Measurements from ENCODE around the gene SPATA6.
"Not testable (repeated sequence)": the region's sequence is repeated elsewhere in the genome, so short reads cannot be mapped to it uniquely, and the experiment has no call there.

The SPATA6 gene

GRCh38 chr1:48294656-48295055 lies 177.3 kb downstream of the SPATA6 start:
- Histone ChIP-seq H3K9me3 (ENCODE audit: control insufficient read depth, insufficient read depth, low read depth, low read length) (no peaks in the 10 kb centered on the region), H3K27ac (ENCODE audit: extremely low read depth, low read depth, low read length) (no peak overlapping the region), H3K4me1 (ENCODE audit: control insufficient read depth, insufficient read depth, low read length) (no peaks in the 10 kb centered on the region), H3K4me3 (ENCODE audit: low read depth, low read length) (no peak overlapping the region), H3K36me3 (ENCODE audit: control insufficient read depth in 2 of 2, insufficient read depth in 1 of 2, low read length in 2 of 2) (no peaks in the 10 kb centered on the region)
- no peak for TF ChIP-seq INSM2 (tag by site-specific recombination; IDR thresholded peaks at IDR 0.05)
- no peak for TF ChIP-seq HOXD13 (CRISPR knock-in tag; IDR thresholded peaks at IDR 0.05; ENCODE audit: borderline replicate concordance)
- no peak for TF ChIP-seq SETDB1 (IDR thresholded peaks at IDR 0.05; ENCODE audit: insufficient read length, low read length)
- CTCF ChIA-PET, result no interaction called here
- POLR2A ChIA-PET, result no interaction called here

- POLR2A ChIA-PET, result not testable (repeated sequence)
Measured at GRCh38 chr1:48294094-48294493, 177.9 kb downstream of the SPATA6 start.

GRCh38 chr1:48292706-48293105 lies 179.3 kb downstream of the SPATA6 start:
- H3K4me1 ChIP-seq (ENCODE audit: control insufficient read depth, insufficient read depth, low read length), result no peaks in the 10 kb centered on the region
- no peaks in the 10 kb centered on the region for H3K9me3 ChIP-seq (ENCODE audit: control insufficient read depth, insufficient read depth, low read depth, low read length)
- POLR2A ChIA-PET, result no interaction called here
- no peaks in the 10 kb centered on the region for H3K36me3 ChIP-seq (ENCODE audit: control insufficient read depth in 2 of 2, insufficient read depth in 1 of 2, low read length in 2 of 2)
- TF ChIP-seq ZSCAN23 (tag by site-specific recombination; IDR thresholded peaks at IDR 0.05), result no peak
- no peak for TF ChIP-seq ZNF362 (tag by site-specific recombination; IDR thresholded peaks at IDR 0.05)
- TF ChIP-seq EGR2 (tag by site-specific recombination; IDR thresholded peaks at IDR 0.05; ENCODE audit: low read depth), result no peak
- no peak for TF ChIP-seq ZNF155 (tag by site-specific recombination; IDR thresholded peaks at IDR 0.05)
- TF ChIP-seq ZNF645 (tag by site-specific recombination; IDR thresholded peaks at IDR 0.05), result no peak
- TF ChIP-seq ZSCAN5A (tag by site-specific recombination; IDR thresholded peaks at IDR 0.05), result no peak
- no peak for TF ChIP-seq ZFP3 (tag by site-specific recombination; IDR thresholded peaks at IDR 0.05; ENCODE audit: low read depth)
- no peak for TF ChIP-seq FEZF1 (tag by site-specific recombination; IDR thresholded peaks at IDR 0.05)
- no peak for TF ChIP-seq ZNF529 (tag by site-specific recombination; IDR thresholded peaks at IDR 0.05; ENCODE audit: insufficient replicate concordance)
- no peak overlapping the region for H3K4me3 ChIP-seq (ENCODE audit: low read depth, low read length)
- no peak overlapping the region for H3K27ac ChIP-seq (ENCODE audit: extremely low read depth, low read depth, low read length)
- CTCF ChIA-PET, result interaction anchor here (0.6 kb wide), 1 partner anchor 162 kb away, joined by 5 read pairs; no protein-coding TSS in a partner anchor

More at GRCh38 chr1:48294094-48294493, 177.9 kb downstream of the SPATA6 start:
- not testable (repeated sequence) for H3K4me1 ChIP-seq (ENCODE audit: control insufficient read depth, insufficient read depth, low read length); H3K4me3 ChIP-seq (ENCODE audit: low read depth, low read length); H3K36me3 ChIP-seq (ENCODE audit: control insufficient read depth in 2 of 2, insufficient read depth in 1 of 2, low read length in 2 of 2); H3K9me3 ChIP-seq (ENCODE audit: control insufficient read depth, insufficient read depth, low read depth, low read length); H3K27ac ChIP-seq (ENCODE audit: extremely low read depth, low read depth, low read length)
- CTCF ChIA-PET, result interaction anchor here (0.6 kb wide), 1 partner anchor 402 kb away, joined by 3 read pairs; no protein-coding TSS in a partner anchor

- no peak overlapping the region for H3K4me3 ChIP-seq (ENCODE audit: low read depth, low read length)
- H3K27ac ChIP-seq (ENCODE audit: extremely low read depth, low read depth, low read length), result no peak overlapping the region
- H3K36me3 ChIP-seq (ENCODE audit: control insufficient read depth in 2 of 2, insufficient read depth in 1 of 2, low read length in 2 of 2), result no peaks in the 10 kb centered on the region
- ChIA-PET POLR2A (no interaction called here), CTCF (interaction anchor here (0.6 kb wide), 1 partner anchor 1081 kb away, joined by 7 read pairs; no protein-coding TSS in a partner anchor)
- no peaks in the 10 kb centered on the region for H3K9me3 ChIP-seq (ENCODE audit: control insufficient read depth, insufficient read depth, low read depth, low read length)
- TF ChIP-seq EGR2 (tag by site-specific recombination; IDR thresholded peaks at IDR 0.05; ENCODE audit: low read depth), result peak; percentile 17; the same call in 1 of the 2 replicates
- TF ChIP-seq ZIC2 (tag by site-specific recombination; IDR thresholded peaks at IDR 0.05), result 0 out of 2 replicates have a peak, but pooled peaks have one; percentile 7
- no peak for TF ChIP-seq SCRT1 (tag by site-specific recombination; IDR thresholded peaks at IDR 0.05; ENCODE audit: borderline replicate concordance)
- H3K4me1 ChIP-seq (ENCODE audit: control insufficient read depth, insufficient read depth, low read length), result no peaks in the 10 kb centered on the region
Measured at GRCh38 chr1:48291421-48291820, 180.6 kb downstream of the SPATA6 start.
